Heart left ventricle (tissue), 16 donors: ENCODE measurements around the gene KCNH8. TPM values are rescaled to one million over a fixed set of nuclear protein-coding genes. Genes with fewer than 3 reads are reported as not detected.

Source experiments
- ATAC-seq, 4 donors: fragments of 200-7000 bp; cut with Tn5 transposase; one replicate each; pipeline ENCODE4 v1.9.1; 2020 to 2022; ENCODE audit warnings: moderate library complexity in 4 of 4, mild to moderate bottlenecking in 3 of 4, moderate number of reproducible peaks in 1 of 4
- DNase-seq, 5 donors: peaks; one replicate each; pipeline ENCODE4 v3.0.0-alpha.2; 2020
- H3K27ac ChIP-seq, 12 donors: fragments of 200-600 bp; sonication (generic) in 4 of 12; one replicate each; pipeline versions ENCODE4 v1.5.0 to v1.8.0; 2016 to 2022; ENCODE audit warnings: mild to moderate bottlenecking in 2 of 12
- H3K27me3 ChIP-seq, 9 donors: fragments of 200-600 bp; sonication (generic) in 2 of 9; one replicate each; pipeline versions ENCODE4 v1.5.1 to v1.8.0; 2016 to 2022; ENCODE audit warnings: mild to moderate bottlenecking in 3 of 9
- H3K36me3 ChIP-seq, 9 donors: fragments of 200-600 bp; sonication (generic) in 2 of 9; one replicate each; pipeline versions ENCODE4 v1.5.0 to v1.8.0; 2018 to 2022; ENCODE audit warnings: mild to moderate bottlenecking in 2 of 9
- H3K4me1 ChIP-seq, 12 donors: fragments of 200-600 bp; sonication (generic) in 4 of 12; one replicate each; pipeline versions ENCODE4 v1.5.0 to v1.8.0; 2016 to 2022; ENCODE audit warnings: mild to moderate bottlenecking in 3 of 12
- H3K4me3 ChIP-seq, 12 donors: fragments of 200-600 bp; sonication (generic) in 4 of 12; one replicate each; pipeline versions ENCODE4 v1.5.0 to v1.8.0; 2017 to 2022; ENCODE audit warnings: mild to moderate bottlenecking in 9 of 12, moderate library complexity in 4 of 12
- H3K9me3 ChIP-seq, 12 donors: fragments of 200-600 bp; sonication (generic) in 4 of 12; one replicate each; pipeline versions ENCODE4 v1.5.0 to v1.8.0; 2016 to 2022; ENCODE audit warnings: mild to moderate bottlenecking in 1 of 12
- CTCF ChIP-seq, 12 donors: fragments of 200-600 bp; sonication (generic) in 4 of 12; IDR thresholded peaks; one replicate each; pipeline versions ENCODE4 v1.5.0 to v1.8.0; 2018 to 2022; ENCODE audit warnings: antibody characterized with exemption in 12 of 12, mild to moderate bottlenecking in 5 of 12
- POLR2A ChIP-seq, 2 donors: fragments of 450-650 bp; IDR thresholded peaks; one replicate each; pipeline ENCODE4 v1.6.1; 2017; ENCODE audit warnings: antibody characterized with exemption in 2 of 2, mild to moderate bottlenecking in 2 of 2, moderate library complexity in 2 of 2
- WGBS, 4 donors: extraction: QIAGEN DNeasy Blood & Tissue Kit in 2 of 4; methylation state at CpG; one replicate each; pipeline versions ENCODE4 v1.1.5 to v1.1.7; 2013 to 2018; 5-methylcytosine and 5-hydroxymethylcytosine counted together
- intact Hi-C, 10 donors: fragments of 100-400 bp; cut with DNase I; formaldehyde crosslinking; loops; one replicate each; pipeline versions ENCODE4 v1.11.1 to v1.14.2; 2022
- polyA plus RNA-seq, 2 donors: library from polyadenylated mRNA; stranded (reverse); fragments of 200-250 nt; gene quantifications; one replicate each; pipeline ENCODE4 v1.2.3, GENCODE V29; 2013
- total RNA-seq, 9 donors: library from RNA; depleted of rRNA in 2 of 9; stranded (reverse); fragments of >200 nt in 2 of 9; fragmentation: NEBNext Ultra II Directional in 3 of 9; extraction: Animal tissue kit (Norgen Biotek cat#: 25700) in 3 of 9; gene quantifications; one replicate each; pipeline versions ENCODE4 v1.1.0 to v1.2.4, GENCODE V29; 2016 to 2023
- donor health status: ischemic (EF 13 %, LVEDD 7.1; RV severe dilation, severe dysfunction).
- donor health status: healthy with polysubstance abuse.
- donor health status: DM: no; HTN: yes; CAD: no.
- donor health status: DM: no; HTN: no; CAD: no.
- donor health status: ischemic (EF 25% LVEDD 6.9; RV normal size, moderate dysfunction).
- donor health status: ischemic (EF 25% LVEDD 5.7; RV mildly dilated, moderate dysfunction).
- donor health status: healthy.
- donor health status: DM: yes; HTN: yes; CAD: no.
- donor health status: ischemic (EF 35%, LVEDD 5.7; RV mildly dilated, moderate dysfunction).
- donor health status: nonischemic (EF 11% LVEDD 7.7; RV severe dilation, severe dysfunction).
- donor health status: DM: yes; HTN: yes; CAD: no.
- donor health status: PGD.
- donor health status: ischemic (EF 29% LVEDD 5.4; RV normal size, mild dysfunction).
- donor health status: nonischemic (EF 23%, LVEDD 6.1; RV moderate dilation, normal function).

The KCNH8 gene
- total and polyA plus RNA-seq, 11 donors, result 0.04 to 0.20 (median 0.07) TPM; not detected in 7

- no peak overlapping the region for H3K4me3 ChIP-seq
- ATAC-seq, result no peak
- no peak for DNase-seq
- no peaks in the 10 kb centered on the region for H3K9me3 ChIP-seq
- H3K27ac ChIP-seq, result no peak overlapping the region
- H3K4me1 ChIP-seq, result no peaks in the 10 kb centered on the region
- H3K27me3 ChIP-seq, result no peaks in the 10 kb centered on the region
- intact Hi-C loops, result no loop called here
- TF ChIP-seq POLR2A (IDR thresholded peaks at IDR 0.05), result no peak
- no peak for TF ChIP-seq CTCF (IDR thresholded peaks at IDR 0.05)
- no peaks in the 10 kb centered on the region for H3K36me3 ChIP-seq
Measured at GRCh38 chr3:19439944-19440343, 291.6 kb downstream of the KCNH8 start.

GRCh38 chr3:19446138-19446537 is 297.8 kb downstream of the KCNH8 start:
- Histone ChIP-seq H3K4me3 (no peak overlapping the region), H3K36me3 (no peaks in the 10 kb centered on the region), H3K4me1 (peaks cover 0 to 5% (median 0%) of the 10 kb centered on the region in 12 donors), H3K9me3 (no peaks in the 10 kb centered on the region), H3K27ac (no peak overlapping the region), H3K27me3 (no peaks in the 10 kb centered on the region)
- intact Hi-C loops, result no loop called here
- TF ChIP-seq CTCF (IDR thresholded peaks at IDR 0.05), result no peak
- no peak for TF ChIP-seq POLR2A (IDR thresholded peaks at IDR 0.05)
- ATAC-seq (no peak), DNase-seq (no peak)
- WGBS, 4 donors, result 59 to 69% (median 63%) methylated on average over 2 of the region's 2 CpGs

GRCh38 chr3:19446687-19447086 is 298.4 kb downstream of the KCNH8 start:
- no peaks in the 10 kb centered on the region for H3K27me3 ChIP-seq
- no peak for DNase-seq
- H3K36me3 ChIP-seq, result no peaks in the 10 kb centered on the region
- WGBS, 4 donors, result 49 to 56% (median 54%) methylated on average over 1 of the region's 1 CpG
- intact Hi-C loops, result no loop called here
- no peaks in the 10 kb centered on the region for H3K9me3 ChIP-seq
- H3K27ac ChIP-seq, result no peak overlapping the region
- H3K4me1 ChIP-seq, result peaks cover 0 to 5% (median 0%) of the 10 kb centered on the region in 12 donors
- H3K4me3 ChIP-seq, result no peak overlapping the region
- ATAC-seq, result no peak
- TF ChIP-seq POLR2A (IDR thresholded peaks at IDR 0.05) (no peak), CTCF (IDR thresholded peaks at IDR 0.05) (no peak)

- WGBS, 4 donors, result 41 to 82% (median 60%) methylated on average over 4 of the region's 4 CpGs
- intact Hi-C loops, result no loop called here
Measured at GRCh38 chr3:19455546-19455945, 307.2 kb downstream of the KCNH8 start.

More at GRCh38 chr3:19455546-19455945, 307.2 kb downstream of the KCNH8 start:
- peak; percentile 86 to 95 (median 90) for ATAC-seq
- peak in 2 of 5 donors; percentile 9 to 27 for DNase-seq
- no peak for TF ChIP-seq CTCF (IDR thresholded peaks at IDR 0.05)
- TF ChIP-seq POLR2A (IDR thresholded peaks at IDR 0.05), result no peak
- Histone ChIP-seq H3K9me3 (peaks cover 0 to 4% (median 0%) of the 10 kb centered on the region in 12 donors), H3K36me3 (no peaks in the 10 kb centered on the region), H3K27me3 (no peaks in the 10 kb centered on the region), H3K4me3 (no peak overlapping the region), H3K27ac (peak overlapping the region in 6 of 12 donors; percentile 13 to 75 (median 33)), H3K4me1 (peaks cover 0 to 20% (median 0%) of the 10 kb centered on the region in 12 donors)
